GM18508 (cell line): ENCODE results near the gene ARSJ.

Experiments used
- ATAC-seq: cut with Tn5 transposase; IDR thresholded peaks from one replicate; pipeline ENCODE4 v1.9.1; 2021; ENCODE audit warnings: moderate number of reproducible peaks; ENCODE audit not compliant: insufficient read depth, unreplicated experiment

ARSJ gene

DNA sequence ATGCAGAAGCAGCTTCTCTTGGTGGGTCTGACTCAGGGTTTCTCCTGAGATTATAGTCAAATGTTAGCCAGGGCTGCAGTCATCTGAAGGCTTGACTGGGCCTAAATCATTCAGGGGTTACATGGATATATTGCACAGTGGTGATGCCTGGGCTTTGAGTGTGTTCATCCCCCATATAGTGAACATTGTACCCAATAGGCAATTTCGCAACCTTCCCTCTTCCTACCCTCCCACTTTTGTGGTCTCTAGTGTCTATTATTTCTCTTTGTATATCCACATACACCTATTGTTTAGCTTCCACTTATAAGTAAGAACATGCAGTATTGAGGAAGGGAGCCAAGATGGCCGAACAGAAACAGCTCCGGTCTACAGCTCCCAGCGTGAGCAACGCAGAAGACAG is 127.6 kb downstream of the ARSJ start:
- ATAC-seq = no peak
